WTC11 (cell line): ENCODE results near the gene YOD1. TPM values are rescaled to one million over a fixed set of nuclear protein-coding genes. Genes with fewer than 3 reads are reported as not detected.

Experiments used
- ATAC-seq: fragments of 200-7000 bp; cut with Tn5 transposase; 2 replicates; pipeline ENCODE4 v1.10.0; 2021; ENCODE audit warnings: mild to moderate bottlenecking, moderate library complexity
- CTCF ChIA-PET: fragments of 300-600 bp; sonication (Branson Sonifier 250); formaldehyde crosslinking; loops from one replicate; lab custom pipeline; 2021; ENCODE audit warnings: antibody characterized with exemption; lab: Charles Lee
- POLR2A ChIA-PET: fragments of 350-600 bp; sonication (Branson Sonifier 250); formaldehyde crosslinking; loops from one replicate; lab custom pipeline; 2021; ENCODE audit warnings: antibody characterized with exemption; lab: Charles Lee
- DNase-seq: peaks from one replicate; pipeline ENCODE4 v3.0.0; 2021; ENCODE audit warnings: low spot score
- H3K27ac Mint-ChIP-seq: 2 replicates; pipeline ENCODE4 v1.8.0; 2021; ENCODE audit warnings: mixed read lengths
- H3K27me3 Mint-ChIP-seq: 2 replicates; pipeline ENCODE4 v1.8.0; 2021; ENCODE audit warnings: low read depth, mild to moderate bottlenecking, moderate library complexity, mixed read lengths
- H3K36me3 Mint-ChIP-seq: 2 replicates; pipeline ENCODE4 v1.8.0; 2021; ENCODE audit warnings: mixed read lengths
- H3K4me1 Mint-ChIP-seq: 2 replicates; pipeline ENCODE4 v1.8.0; 2022; ENCODE audit warnings: mixed read lengths
- H3K4me3 Mint-ChIP-seq: 2 replicates; pipeline ENCODE4 v1.8.0; 2021; ENCODE audit warnings: mild to moderate bottlenecking, moderate library complexity, mixed read lengths
- H3K9me3 Mint-ChIP-seq: 2 replicates; pipeline ENCODE4 v1.8.0; 2021; ENCODE audit warnings: mixed read lengths
- ARID4B ChIP-seq: sonication (generic); formaldehyde crosslinking; IDR thresholded peaks from 2 replicates; pipeline ENCODE4 v1.8.0; 2023; ENCODE audit warnings: missing genetic modification reagents, mild to moderate bottlenecking, borderline replicate concordance
- E2F5 ChIP-seq: sonication (generic); formaldehyde crosslinking; IDR thresholded peaks from 2 replicates; pipeline ENCODE4 v1.8.1; 2022; ENCODE audit warnings: mild to moderate bottlenecking, moderate library complexity, missing genetic modification reagents
- ERG ChIP-seq: fragments of 250-450 bp; sonication (Bioruptor Pico); IDR thresholded peaks from 2 replicates; pipeline ENCODE4 v1.8.0; 2021; ENCODE audit warnings: mild to moderate bottlenecking
- ESRRA ChIP-seq: sonication (generic); formaldehyde crosslinking; IDR thresholded peaks from 2 replicates; pipeline ENCODE4 v1.8.1; 2022; ENCODE audit warnings: mild to moderate bottlenecking, missing genetic modification reagents, borderline replicate concordance
- ETV6 ChIP-seq: sonication (generic); formaldehyde crosslinking; IDR thresholded peaks from 2 replicates; pipeline ENCODE4 v1.8.1; 2022; ENCODE audit warnings: mild to moderate bottlenecking, missing genetic modification reagents
- FOXJ3 ChIP-seq: sonication (generic); formaldehyde crosslinking; IDR thresholded peaks from 2 replicates; pipeline ENCODE4 v1.9.0; 2021; ENCODE audit warnings: missing genetic modification reagents, mild to moderate bottlenecking, borderline replicate concordance
- FOXP1 ChIP-seq: sonication (generic); formaldehyde crosslinking; IDR thresholded peaks from 2 replicates; pipeline ENCODE4 v1.8.0; 2022; ENCODE audit warnings: missing genetic modification reagents, mild to moderate bottlenecking, moderate library complexity, borderline replicate concordance
- HMGA2 ChIP-seq: fragments of 250-450 bp; sonication (Bioruptor Pico); IDR thresholded peaks from 2 replicates; pipeline ENCODE4 v1.4.0; 2021; ENCODE audit warnings: mild to moderate bottlenecking, moderate library complexity
- NFE2L1 ChIP-seq: sonication (generic); formaldehyde crosslinking; IDR thresholded peaks from 2 replicates; pipeline ENCODE4 v1.8.1; 2023; ENCODE audit warnings: missing genetic modification reagents
- RELA ChIP-seq: sonication (generic); formaldehyde crosslinking; IDR thresholded peaks from 2 replicates; pipeline ENCODE4 v1.8.1; 2022; ENCODE audit warnings: missing genetic modification reagents, mild to moderate bottlenecking, borderline replicate concordance
- RORB ChIP-seq: fragments of 250-450 bp; sonication (Bioruptor Pico); IDR thresholded peaks from 2 replicates; pipeline ENCODE4 v1.9.0; 2021; ENCODE audit warnings: mild to moderate bottlenecking
- SMAD3 ChIP-seq: sonication (generic); formaldehyde crosslinking; IDR thresholded peaks from 2 replicates; pipeline ENCODE4 v1.8.0; 2022; ENCODE audit warnings: missing genetic modification reagents, mild to moderate bottlenecking, borderline replicate concordance
- ZNF281 ChIP-seq: sonication (generic); formaldehyde crosslinking; IDR thresholded peaks from 2 replicates; pipeline ENCODE4 v1.8.0; 2023; ENCODE audit warnings: mild to moderate bottlenecking, missing genetic modification reagents
- total RNA-seq: library from RNA; stranded (reverse); gene quantifications from 3 replicates; pipeline ENCODE4 v1.2.3, GENCODE V29; 2021
- TF ChIP-seq, protein P1 (sequence below): sonication (generic); formaldehyde crosslinking; IDR thresholded peaks from 2 replicates; pipeline ENCODE4 v1.8.1; 2023; ENCODE audit warnings: mild to moderate bottlenecking, missing genetic modification reagents
- TF ChIP-seq, protein P2 (sequence below): sonication (generic); formaldehyde crosslinking; conservative IDR thresholded peaks from 2 replicates; pipeline ENCODE4 v1.8.1; 2022; ENCODE audit warnings: mild to moderate bottlenecking, missing genetic modification reagents

Gene YOD1
- total RNA-seq, 1 experiment from 2014 or later: 12.0 TPM

DNA sequence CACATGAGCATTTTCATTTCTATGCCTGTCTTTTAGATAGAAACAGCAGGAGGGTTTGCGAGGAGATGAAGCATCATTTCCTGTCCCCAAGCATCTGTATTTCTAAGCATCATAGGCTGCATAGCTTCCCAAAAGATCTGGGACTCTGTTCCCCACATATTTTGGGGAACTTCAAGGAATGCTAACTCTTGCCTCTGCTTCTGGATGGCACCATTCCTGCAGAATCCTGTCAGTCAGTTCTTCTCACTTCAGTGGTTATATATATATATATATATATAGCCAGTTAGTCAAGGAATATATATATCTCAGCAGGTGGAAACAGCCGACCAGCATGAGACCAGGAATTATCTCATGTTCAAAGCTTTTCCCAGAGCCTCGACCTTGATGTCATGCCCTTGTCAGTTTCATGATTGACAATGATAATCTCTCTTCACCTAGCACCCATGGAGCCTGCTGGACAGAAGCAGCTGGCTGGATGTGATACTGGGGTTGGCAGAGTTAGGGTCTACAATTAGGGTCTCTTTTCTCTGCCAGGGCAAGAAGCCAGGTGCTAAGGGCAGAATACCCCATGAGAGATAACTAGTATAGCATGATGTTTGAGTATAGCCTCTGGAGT is 4.5 kb upstream of the YOD1 start (continued):
- TF ChIP-seq, protein P1, sequence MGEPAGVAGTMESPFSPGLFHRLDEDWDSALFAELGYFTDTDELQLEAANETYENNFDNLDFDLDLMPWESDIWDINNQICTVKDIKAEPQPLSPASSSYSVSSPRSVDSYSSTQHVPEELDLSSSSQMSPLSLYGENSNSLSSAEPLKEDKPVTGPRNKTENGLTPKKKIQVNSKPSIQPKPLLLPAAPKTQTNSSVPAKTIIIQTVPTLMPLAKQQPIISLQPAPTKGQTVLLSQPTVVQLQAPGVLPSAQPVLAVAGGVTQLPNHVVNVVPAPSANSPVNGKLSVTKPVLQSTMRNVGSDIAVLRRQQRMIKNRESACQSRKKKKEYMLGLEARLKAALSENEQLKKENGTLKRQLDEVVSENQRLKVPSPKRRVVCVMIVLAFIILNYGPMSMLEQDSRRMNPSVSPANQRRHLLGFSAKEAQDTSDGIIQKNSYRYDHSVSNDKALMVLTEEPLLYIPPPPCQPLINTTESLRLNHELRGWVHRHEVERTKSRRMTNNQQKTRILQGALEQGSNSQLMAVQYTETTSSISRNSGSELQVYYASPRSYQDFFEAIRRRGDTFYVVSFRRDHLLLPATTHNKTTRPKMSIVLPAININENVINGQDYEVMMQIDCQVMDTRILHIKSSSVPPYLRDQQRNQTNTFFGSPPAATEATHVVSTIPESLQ (CRISPR knock-in tag): no peak
- TF ChIP-seq FOXJ3 (CRISPR knock-in tag) (no peak), ESRRA (no peak), E2F5 (CRISPR knock-in tag) (no peak), ERG (CRISPR knock-in tag) (no peak), RORB (CRISPR knock-in tag) (no peak)
- TF ChIP-seq, protein P2, sequence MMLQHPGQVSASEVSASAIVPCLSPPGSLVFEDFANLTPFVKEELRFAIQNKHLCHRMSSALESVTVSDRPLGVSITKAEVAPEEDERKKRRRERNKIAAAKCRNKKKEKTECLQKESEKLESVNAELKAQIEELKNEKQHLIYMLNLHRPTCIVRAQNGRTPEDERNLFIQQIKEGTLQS: no peak

DNA sequence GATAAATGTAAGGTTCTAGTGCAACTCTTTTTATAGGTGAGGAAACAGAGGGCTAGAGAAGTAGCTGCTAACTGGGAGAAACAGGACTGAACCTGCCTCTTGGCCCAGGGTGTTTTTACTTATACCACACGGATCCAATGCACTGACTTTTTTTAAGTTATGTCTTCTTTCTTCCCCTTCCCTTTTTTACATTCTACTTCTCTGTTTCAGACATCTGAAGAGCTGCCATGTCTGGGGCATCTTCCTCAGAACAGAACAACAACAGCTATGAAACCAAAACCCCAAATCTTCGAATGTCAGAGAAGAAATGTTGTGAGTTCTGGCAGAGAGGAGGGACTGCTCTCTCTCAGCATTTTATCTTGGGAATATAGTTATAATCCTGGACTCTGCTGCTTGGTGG is 3.5 kb upstream of the YOD1 start:
- peaks cover 3% of the 10 kb centered on the region; the same call in 1 of the 2 replicates for H3K36me3 Mint-ChIP-seq
- ATAC-seq (no peak), DNase-seq (no peak)
- CTCF ChIA-PET: no interaction called here
- peak overlapping the region; percentile 95 for H3K4me3 Mint-ChIP-seq
- H3K4me1 Mint-ChIP-seq: peaks cover 37% of the 10 kb centered on the region
- H3K9me3 Mint-ChIP-seq: no peaks in the 10 kb centered on the region
- no peaks in the 10 kb centered on the region for H3K27me3 Mint-ChIP-seq
- POLR2A ChIA-PET: no interaction called here
- TF ChIP-seq ETV6 (CRISPR knock-in tag): no peak
- H3K27ac Mint-ChIP-seq: no peak overlapping the region

DNA sequence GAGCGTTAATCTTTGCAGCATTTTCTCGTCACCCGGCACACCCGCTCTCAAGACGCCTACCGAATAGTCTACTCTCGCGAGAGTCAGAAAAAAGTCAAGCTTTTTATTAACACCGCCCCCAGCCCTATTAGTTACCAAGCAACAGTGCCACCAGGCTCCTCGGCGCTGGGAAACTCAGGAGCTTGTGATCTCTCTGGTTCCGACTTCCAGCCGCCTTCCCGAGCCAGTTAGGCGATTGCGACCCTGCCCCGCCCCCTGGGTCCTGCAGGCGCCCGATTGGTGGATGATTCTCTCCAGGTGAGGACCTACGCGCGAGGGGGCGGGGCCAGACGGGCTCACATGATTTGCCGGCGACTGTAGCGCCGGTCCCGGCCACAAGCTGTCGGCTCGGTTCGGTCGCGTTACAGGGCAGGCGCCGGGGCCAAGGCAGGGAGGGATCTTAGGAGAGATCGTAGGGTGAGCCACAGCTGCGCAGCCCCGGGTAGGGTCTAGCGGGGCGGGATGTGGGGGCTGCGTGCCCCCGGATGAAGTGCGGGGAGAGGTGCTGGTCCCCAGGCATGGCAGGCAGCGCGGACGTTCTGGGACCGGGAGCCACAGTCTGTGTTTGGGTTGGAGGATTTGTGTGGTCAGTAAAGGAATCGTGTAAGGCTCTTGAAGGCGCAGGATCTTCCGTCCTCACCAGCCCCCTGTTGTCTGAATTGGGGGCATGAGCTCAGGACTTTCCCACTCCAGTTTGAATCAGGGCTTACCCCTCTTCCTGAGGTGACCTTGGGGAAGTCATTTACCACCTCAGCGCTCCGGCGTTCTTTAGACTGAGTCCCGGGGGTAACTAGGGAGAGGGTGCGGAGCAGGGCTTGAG is 2.1 kb upstream of the YOD1 start, which contains the start of gene PFKFB2:
Gene PFKFB2, plus strand, starts transcription at position 365 of the 859 bp plus-strand sequence. CDS start 1,443 bp downstream, outside the sequence.
- ChIA-PET POLR2A (interaction anchor here (0.6 to 1.4 kb wide), 11 partner anchors 8 to 443 kb away, joined by 3 to 22 read pairs (median 3); partner anchors contain the start of genes C1orf116, CD55 and CR1), CTCF (interaction anchor here (0.5 to 1.6 kb wide), 18 partner anchors 8 to 968 kb away, joined by 3 to 22 read pairs (median 4); partner anchors contain the start of genes C1orf116, CR2 and EIF2D)
- Mint-ChIP-seq H3K9me3 (no peaks in the 10 kb centered on the region), H3K36me3 (peaks cover 16% of the 10 kb centered on the region), H3K27me3 (no peaks in the 10 kb centered on the region), H3K4me1 (peaks cover 34% of the 10 kb centered on the region), H3K4me3 (peak within 1 kb of the TSS; percentile 95), H3K27ac (peak within 1 kb of the TSS; percentile 98)
- peak; percentile 93 for ATAC-seq
- DNase-seq: peak; percentile 100
- TF ChIP-seq FOXP1 (CRISPR knock-in tag) (peak; percentile 72; the same call in 1 of the 2 replicates), NFE2L1 (CRISPR knock-in tag) (no peak), ZNF281 (CRISPR knock-in tag) (no peak), ESRRA (peak; percentile 84), HMGA2 (no peak), ARID4B (peak; percentile 22; the same call in 1 of the 2 replicates), SMAD3 (CRISPR knock-in tag) (peak; percentile 58; the same call in 1 of the 2 replicates), RELA (no peak)
